KMS-11 (cell line): ENCODE measurements around the gene STIM2.

ENCODE experiments used
- H2AFZ ChIP-seq: fragments of 200-600 bp; sonication (generic); 2 replicates; pipeline ENCODE4 v1.6.1; 2016; ENCODE audit warnings: antibody characterized with exemption, mixed run types, low read depth
- H3K27ac ChIP-seq: fragments of 200-600 bp; sonication (generic); 2 replicates; pipeline ENCODE4 v1.6.1; 2016; ENCODE audit warnings: mild to moderate bottlenecking, mixed run types
- H3K27me3 ChIP-seq: fragments of 200-600 bp; sonication (generic); 2 replicates; pipeline ENCODE4 v1.6.1; 2017; ENCODE audit warnings: mild to moderate bottlenecking, low read depth, mixed run types, moderate library complexity; ENCODE audit not compliant: insufficient read depth
- H3K36me3 ChIP-seq: fragments of 200-600 bp; sonication (generic); 2 replicates; pipeline ENCODE4 v1.6.1; 2017; ENCODE audit warnings: mild to moderate bottlenecking, mixed run types; ENCODE audit not compliant: insufficient read depth
- H3K4me1 ChIP-seq: fragments of 200-600 bp; sonication (generic); 2 replicates; pipeline ENCODE4 v1.6.1; 2016; ENCODE audit warnings: mild to moderate bottlenecking, low read depth, mixed run types; ENCODE audit not compliant: poor library complexity, severe bottlenecking
- H3K4me2 ChIP-seq: fragments of 200-600 bp; sonication (generic); 2 replicates; pipeline ENCODE4 v1.7.0; 2016; ENCODE audit warnings: mild to moderate bottlenecking, mixed run types
- H3K4me3 ChIP-seq: fragments of 200-600 bp; sonication (generic); IDR thresholded peaks from 2 replicates; pipeline ENCODE4 v1.6.1; 2017; ENCODE audit warnings: low read depth, low read length, mixed read lengths; ENCODE audit not compliant: insufficient read depth
- H3K79me2 ChIP-seq: fragments of 200-600 bp; sonication (generic); 2 replicates; pipeline ENCODE4 v1.6.1; 2016; ENCODE audit warnings: low read depth, mixed run types; ENCODE audit not compliant: insufficient read depth
- H3K9ac ChIP-seq: fragments of 200-600 bp; sonication (generic); 2 replicates; pipeline ENCODE4 v1.6.1; 2016; ENCODE audit warnings: mild to moderate bottlenecking, mixed run types
- H4K20me1 ChIP-seq: fragments of 200-600 bp; sonication (generic); 2 replicates; pipeline ENCODE4 v1.6.1; 2016; ENCODE audit warnings: mild to moderate bottlenecking, mixed run types; ENCODE audit not compliant: insufficient read depth
- CTCF ChIP-seq: fragments of 200-600 bp; sonication (generic); conservative IDR thresholded peaks from 2 replicates; pipeline ENCODE4 v1.6.1; 2017; ENCODE audit warnings: low read depth, mild to moderate bottlenecking, antibody characterized with exemption, low read length, moderate library complexity, mixed read lengths

Gene STIM2

GRCh38 chr4:26907731-26908599, 47.3 kb downstream of the STIM2 start:
- H3K9ac ChIP-seq: no peak overlapping the region
- H4K20me1 ChIP-seq: no peaks in the 10 kb centered on the region
- no peaks in the 10 kb centered on the region for H3K36me3 ChIP-seq
- H3K27me3 ChIP-seq: no peaks in the 10 kb centered on the region
- no peak for TF ChIP-seq CTCF
- H3K79me2 ChIP-seq: no peaks in the 10 kb centered on the region
- no peak overlapping the region for H2AFZ ChIP-seq
- no peak overlapping the region for H3K4me2 ChIP-seq
- H3K27ac ChIP-seq: no peak overlapping the region
- H3K4me3 ChIP-seq: no peak overlapping the region
- no peaks in the 10 kb centered on the region for H3K4me1 ChIP-seq

- Histone ChIP-seq H4K20me1 (no peaks in the 10 kb centered on the region), H3K4me1 (no peaks in the 10 kb centered on the region), H3K27ac (no peak overlapping the region), H3K79me2 (no peaks in the 10 kb centered on the region), H3K9ac (no peak overlapping the region), H3K4me2 (no peak overlapping the region), H2AFZ (no peak overlapping the region), H3K27me3 (no peaks in the 10 kb centered on the region), H3K36me3 (no peaks in the 10 kb centered on the region), H3K4me3 (no peak overlapping the region)
- TF ChIP-seq CTCF: no peak
Observed at GRCh38 chr4:26909369-26909768, 48.7 kb downstream of the STIM2 start.

GRCh38 chr4:26911254-26911653, 50.6 kb downstream of the STIM2 start:
- no peaks in the 10 kb centered on the region for H3K4me1 ChIP-seq
- no peaks in the 10 kb centered on the region for H3K79me2 ChIP-seq
- no peaks in the 10 kb centered on the region for H4K20me1 ChIP-seq
- H3K27ac ChIP-seq: no peak overlapping the region
- no peak for TF ChIP-seq CTCF
- H3K27me3 ChIP-seq: no peaks in the 10 kb centered on the region
- no peak overlapping the region for H2AFZ ChIP-seq
- no peak overlapping the region for H3K4me3 ChIP-seq
- H3K4me2 ChIP-seq: no peak overlapping the region
- no peak overlapping the region for H3K9ac ChIP-seq
- no peaks in the 10 kb centered on the region for H3K36me3 ChIP-seq

GRCh38 chr4:26912069-26912468, 51.4 kb downstream of the STIM2 start:
- Histone ChIP-seq H3K27ac (no peak overlapping the region), H3K4me3 (no peak overlapping the region), H3K27me3 (no peaks in the 10 kb centered on the region), H3K4me1 (no peaks in the 10 kb centered on the region), H3K36me3 (no peaks in the 10 kb centered on the region), H4K20me1 (no peaks in the 10 kb centered on the region), H3K4me2 (no peak overlapping the region), H3K9ac (no peak overlapping the region), H3K79me2 (no peaks in the 10 kb centered on the region), H2AFZ (no peak overlapping the region)
- TF ChIP-seq CTCF: no peak
